Activated naive CD8-positive, alpha-beta T cell (primary cell): ENCODE results near the gene C1orf185.
"Not testable (repeated sequence)": the region's sequence is repeated elsewhere in the genome, so short reads cannot be mapped to it uniquely, and the experiment has no call there.

ENCODE experiments used
- H3K27ac Mint-ChIP-seq: one replicate; pipeline ENCODE4 v1.8.0; 2021; ENCODE audit warnings: mixed read lengths
- H3K27me3 Mint-ChIP-seq: one replicate; pipeline ENCODE4 v1.8.0; 2021; ENCODE audit warnings: mixed read lengths
- H3K36me3 Mint-ChIP-seq: one replicate; pipeline ENCODE4 v1.8.0; 2021; ENCODE audit warnings: mixed read lengths
- H3K4me1 Mint-ChIP-seq: one replicate; pipeline ENCODE4 v1.8.0; 2021; ENCODE audit warnings: low read depth, mixed read lengths
- H3K4me3 Mint-ChIP-seq: one replicate; pipeline ENCODE4 v1.8.0; 2021; ENCODE audit warnings: mild to moderate bottlenecking, mixed read lengths
- H3K9me3 Mint-ChIP-seq: one replicate; pipeline ENCODE4 v1.8.0; 2021; ENCODE audit warnings: low read depth, mixed read lengths

C1orf185 gene

GRCh38 chr1:51168266-51168845, 66.3 kb downstream of the C1orf185 start:
- no peaks in the 10 kb centered on the region for H3K9me3 Mint-ChIP-seq
- no peak overlapping the region for H3K4me3 Mint-ChIP-seq
- H3K4me1 Mint-ChIP-seq: peaks cover 10% of the 10 kb centered on the region
- H3K27me3 Mint-ChIP-seq: no peaks in the 10 kb centered on the region
- H3K27ac Mint-ChIP-seq: no peak overlapping the region
- H3K36me3 Mint-ChIP-seq: no peaks in the 10 kb centered on the region

GRCh38 chr1:51168936-51169335, 66.9 kb downstream of the C1orf185 start:
- H3K9me3 Mint-ChIP-seq: no peaks in the 10 kb centered on the region

GRCh38 chr1:51170342-51170741, 68.3 kb downstream of the C1orf185 start:
- Mint-ChIP-seq H3K27me3 (peaks cover 1% of the 10 kb centered on the region), H3K4me1 (peaks cover 10% of the 10 kb centered on the region), H3K9me3 (no peaks in the 10 kb centered on the region), H3K4me3 (no peak overlapping the region), H3K36me3 (no peaks in the 10 kb centered on the region), H3K27ac (no peak overlapping the region)

More at GRCh38 chr1:51168936-51169335, 66.9 kb downstream of the C1orf185 start:
- H3K27ac Mint-ChIP-seq: no peak overlapping the region
- no peak overlapping the region for H3K4me3 Mint-ChIP-seq
- no peaks in the 10 kb centered on the region for H3K27me3 Mint-ChIP-seq
- peaks cover 10% of the 10 kb centered on the region for H3K4me1 Mint-ChIP-seq
- H3K36me3 Mint-ChIP-seq: no peaks in the 10 kb centered on the region

- H3K4me1 Mint-ChIP-seq: peaks cover 7% of the 10 kb centered on the region
Observed at GRCh38 chr1:51172811-51173210, 70.8 kb downstream of the C1orf185 start.

GRCh38 chr1:51175278-51175677, 73.2 kb downstream of the C1orf185 start:
- H3K27me3 Mint-ChIP-seq: peaks cover 11% of the 10 kb centered on the region
- H3K36me3 Mint-ChIP-seq: peaks cover 3% of the 10 kb centered on the region
- H3K9me3 Mint-ChIP-seq: no peaks in the 10 kb centered on the region
- H3K4me3 Mint-ChIP-seq: no peak overlapping the region
- peaks cover 2% of the 10 kb centered on the region for H3K4me1 Mint-ChIP-seq
- H3K27ac Mint-ChIP-seq: no peak overlapping the region

More at GRCh38 chr1:51172811-51173210, 70.8 kb downstream of the C1orf185 start:
- Mint-ChIP-seq H3K27me3 (peaks cover 4% of the 10 kb centered on the region), H3K4me3 (no peak overlapping the region), H3K27ac (no peak overlapping the region), H3K36me3 (no peaks in the 10 kb centered on the region), H3K9me3 (no peaks in the 10 kb centered on the region)

GRCh38 chr1:51177988-51178387, 76.0 kb downstream of the C1orf185 start:
- not testable (repeated sequence) for H3K4me3 Mint-ChIP-seq, H3K4me1 Mint-ChIP-seq, H3K36me3 Mint-ChIP-seq, H3K9me3 Mint-ChIP-seq, H3K27ac Mint-ChIP-seq
- H3K27me3 Mint-ChIP-seq: peaks cover 16% of the 10 kb centered on the region

- H3K27me3 Mint-ChIP-seq: peaks cover 2% of the 10 kb centered on the region
- no peaks in the 10 kb centered on the region for H3K9me3 Mint-ChIP-seq
- H3K4me1 Mint-ChIP-seq: no peaks in the 10 kb centered on the region
- H3K36me3 Mint-ChIP-seq: no peaks in the 10 kb centered on the region
- H3K4me3 Mint-ChIP-seq: no peak overlapping the region
- no peak overlapping the region for H3K27ac Mint-ChIP-seq
Observed at GRCh38 chr1:51188230-51188629, 86.2 kb downstream of the C1orf185 start.

- no peaks in the 10 kb centered on the region for H3K4me1 Mint-ChIP-seq
- no peaks in the 10 kb centered on the region for H3K9me3 Mint-ChIP-seq
- no peak overlapping the region for H3K27ac Mint-ChIP-seq
- no peaks in the 10 kb centered on the region for H3K36me3 Mint-ChIP-seq
- H3K4me3 Mint-ChIP-seq: no peak overlapping the region
- no peaks in the 10 kb centered on the region for H3K27me3 Mint-ChIP-seq
Observed at GRCh38 chr1:51189421-51190073, 87.5 kb downstream of the C1orf185 start.

GRCh38 chr1:51190961-51191360, 88.9 kb downstream of the C1orf185 start:
- H3K4me1 Mint-ChIP-seq: no peaks in the 10 kb centered on the region
- H3K27ac Mint-ChIP-seq: no peak overlapping the region
- no peaks in the 10 kb centered on the region for H3K9me3 Mint-ChIP-seq
- no peak overlapping the region for H3K4me3 Mint-ChIP-seq
- no peaks in the 10 kb centered on the region for H3K36me3 Mint-ChIP-seq
- peaks cover under 1% of the 10 kb centered on the region for H3K27me3 Mint-ChIP-seq

- Mint-ChIP-seq H3K4me3 (no peak overlapping the region), H3K36me3 (no peaks in the 10 kb centered on the region), H3K9me3 (no peaks in the 10 kb centered on the region), H3K27ac (no peak overlapping the region), H3K27me3 (peaks cover 2% of the 10 kb centered on the region), H3K4me1 (no peaks in the 10 kb centered on the region)
Observed at GRCh38 chr1:51192213-51192843, 90.3 kb downstream of the C1orf185 start.

- H3K27ac Mint-ChIP-seq: no peak overlapping the region
- H3K4me3 Mint-ChIP-seq: no peak overlapping the region
- no peaks in the 10 kb centered on the region for H3K9me3 Mint-ChIP-seq
- no peaks in the 10 kb centered on the region for H3K4me1 Mint-ChIP-seq
- H3K27me3 Mint-ChIP-seq: peaks cover 2% of the 10 kb centered on the region
- H3K36me3 Mint-ChIP-seq: no peaks in the 10 kb centered on the region
Observed at GRCh38 chr1:51193564-51193963, 91.5 kb downstream of the C1orf185 start.
